GM12878 (cell line): ENCODE measurements around the gene RASL12.

ENCODE experiments used
- BCLAF1 ChIP-seq: fragments of 450-650 bp; IDR thresholded peaks from 2 replicates; pipeline ENCODE4 v1.6.1; 2017; ENCODE audit warnings: antibody characterized with exemption, mild to moderate bottlenecking, moderate library complexity
- LARP7 ChIP-seq: fragments of 450-650 bp; IDR thresholded peaks from 2 replicates; pipeline ENCODE4 v1.6.1; 2017; ENCODE audit warnings: mild to moderate bottlenecking
- REST ChIP-seq: IDR thresholded peaks from 2 replicates; pipeline ENCODE4 v1.6.1; 2012; ENCODE audit warnings: mild to moderate bottlenecking, low read depth, low read length
- ZNF274 ChIP-seq: IDR thresholded peaks from one replicate; pipeline ENCODE4 v1.8.0; 2011; ENCODE audit not compliant: insufficient read length, insufficient read depth

- TF ChIP-seq ZNF274 = no peak
- TF ChIP-seq REST = no peak
- no peak for TF ChIP-seq BCLAF1
- TF ChIP-seq LARP7 = no peak
Measured at GRCh38 chr15:65087873-65088642, 20.3 kb upstream of the RASL12 start.
